ENCODE data around the gene LIFR. TPM values are rescaled to one million over a fixed set of nuclear protein-coding genes. Genes with fewer than 3 reads are reported as not detected.

The LIFR gene
- total RNA-seq, 1 experiment from 2014 or later, result 10.4 TPM

GRCh38 chr5:38463634-38464521 is 92.6 kb downstream of the LIFR start:
- H3K4me1 ChIP-seq (ENCODE audit: insufficient read depth, low read length), result peaks cover 53% of the 10 kb centered on the region
- intact Hi-C loops (cut with micrococcal nuclease), result loop anchor here (1.0 kb wide), 2 partner anchors 86 to 343 kb away; no protein-coding TSS in a partner anchor
- no peaks in the 10 kb centered on the region for H3K27me3 ChIP-seq (ENCODE audit: low read length)
- peak overlapping the region; percentile 14 for H3K4me3 ChIP-seq (ENCODE audit: low read length)
- H3K9me2 ChIP-seq (replicated peaks; ENCODE audit: low read length), result no peaks in the 10 kb centered on the region
- no peak for TF ChIP-seq EZH2phosphoT487 (IDR thresholded peaks at IDR 0.05; ENCODE audit: borderline replicate concordance, low read length)
- TF ChIP-seq CTCF (conservative IDR thresholded peaks at IDR 0.05; ENCODE audit: low read depth, low read length), result no peak
- no peak for TF ChIP-seq EZH2 (IDR thresholded peaks at IDR 0.05; ENCODE audit: low read length, unreplicated experiment)
- ChIA-PET CTCF (interaction anchor here (0.5 to 1.7 kb wide), 7 partner anchors 22 to 1079 kb away, joined by 3 to 12 read pairs (median 5); no protein-coding TSS in a partner anchor), POLR2A (ENCODE audit: unreplicated experiment) (interaction anchor here (0.5 to 0.7 kb wide), 3 partner anchors 272 to 375 kb away, joined by 3 to 4 read pairs (median 3); no protein-coding TSS in a partner anchor)
- no peak overlapping the region; the same call in 1 of the 2 replicates for H3K9ac ChIP-seq (ENCODE audit: low read length)
- H3K9me3 ChIP-seq (ENCODE audit: low read length), result no peaks in the 10 kb centered on the region
- no peak overlapping the region for H2AFZ ChIP-seq (ENCODE audit: low read length)
- DNase-seq (peak; percentile 96), ATAC-seq (peak; percentile 73)
- H3K27ac ChIP-seq (ENCODE audit: low read length), result peak overlapping the region; percentile 66
- H3K4me2 ChIP-seq (ENCODE audit: low read length), result peak overlapping the region; percentile 55
- no peaks in the 10 kb centered on the region for H3K79me2 ChIP-seq (ENCODE audit: low read length)
- no TSS peak for BruUV-seq (replicated peaks)
- no peaks in the 10 kb centered on the region for H4K20me1 ChIP-seq (ENCODE audit: low read length)
- no peaks in the 10 kb centered on the region for H3K36me3 ChIP-seq (ENCODE audit: low read depth, low read length)
- peaks cover 4% of the 10 kb centered on the region for H3F3A ChIP-seq (ENCODE audit: low read length, unreplicated experiment)

- Histone ChIP-seq H3K9ac (ENCODE audit: low read length) (0 out of 2 replicates have a peak overlapping the region, but pooled peaks have one; percentile 2), H3K4me2 (ENCODE audit: low read length) (peak overlapping the region; percentile 55), H3K27ac (ENCODE audit: low read length) (peak overlapping the region; percentile 66), H3K4me1 (ENCODE audit: insufficient read depth, low read length) (peaks cover 46% of the 10 kb centered on the region), H3F3A (ENCODE audit: low read length, unreplicated experiment) (peaks cover 4% of the 10 kb centered on the region), H4K20me1 (ENCODE audit: low read length) (no peaks in the 10 kb centered on the region), H3K79me2 (ENCODE audit: low read length) (no peaks in the 10 kb centered on the region), H3K9me2 (replicated peaks; ENCODE audit: low read length) (no peaks in the 10 kb centered on the region), H3K27me3 (ENCODE audit: low read length) (no peaks in the 10 kb centered on the region), H3K4me3 (ENCODE audit: low read length) (no peak overlapping the region), H3K36me3 (ENCODE audit: low read depth, low read length) (no peaks in the 10 kb centered on the region), H3K9me3 (ENCODE audit: low read length) (no peaks in the 10 kb centered on the region), H2AFZ (ENCODE audit: low read length) (peak overlapping the region; percentile 27; the same call in 1 of the 2 replicates)
- intact Hi-C loops (cut with micrococcal nuclease), result no loop called here
- CTCF ChIA-PET, result interaction anchor here (0.6 to 1.7 kb wide), 2 partner anchors 21 to 1078 kb away, joined by 5 to 8 read pairs; no protein-coding TSS in a partner anchor
- peak; percentile 13 for ATAC-seq
- no peak for TF ChIP-seq CTCF (conservative IDR thresholded peaks at IDR 0.05; ENCODE audit: low read depth, low read length)
- TF ChIP-seq EZH2phosphoT487 (IDR thresholded peaks at IDR 0.05; ENCODE audit: borderline replicate concordance, low read length), result no peak
- TF ChIP-seq EZH2 (IDR thresholded peaks at IDR 0.05; ENCODE audit: low read length, unreplicated experiment), result no peak
- DNase-seq, result peak; percentile 88
- POLR2A ChIA-PET (ENCODE audit: unreplicated experiment), result interaction anchor here (0.5 kb wide), 1 partner anchor 376 kb away, joined by 3 read pairs; no protein-coding TSS in a partner anchor
- BruUV-seq (replicated peaks), result no TSS peak
Observed at GRCh38 chr5:38462976-38463633, 93.3 kb downstream of the LIFR start.

All from PC-3 (cell line).